Prostate gland (tissue), 2 donors: ENCODE data around the gene CCNB1. TPM values are rescaled to one million over a fixed set of nuclear protein-coding genes. Genes with fewer than 3 reads are reported as not detected.

Experiments
- DNase-seq: peaks from one replicate; pipeline ENCODE4 v3.0.0-alpha.2; 2019; ENCODE audit warnings: low spot score
- H3K27ac ChIP-seq, 2 donors: fragments of 200-600 bp; sonication (generic); 2 replicates each; pipeline ENCODE4 v1.5.1; 2017 to 2019
- H3K27me3 ChIP-seq: fragments of 200-600 bp; sonication (generic); replicated peaks from 2 replicates; pipeline ENCODE4 v1.5.1; 2019; ENCODE audit not compliant: insufficient read depth
- H3K36me3 ChIP-seq, 2 donors: fragments of 200-600 bp; sonication (generic); 1 replicate in 1 of 2; 2 replicates in 1 of 2; pipeline versions ENCODE4 v1.5.1 to v1.8.1; 2017 to 2019
- H3K4me1 ChIP-seq: fragments of 200-600 bp; sonication (generic); replicated peaks from 2 replicates; pipeline ENCODE4 v1.5.1; 2019
- H3K4me3 ChIP-seq, 2 donors: fragments of 200-600 bp; sonication (generic); 2 replicates each; pipeline ENCODE4 v1.5.1; 2017 to 2019
- H3K9me3 ChIP-seq: fragments of 200-600 bp; sonication (generic); 2 replicates; pipeline ENCODE4 v1.5.1; 2017
- POLR2A ChIP-seq: fragments of 450-650 bp; IDR thresholded peaks from one replicate; pipeline ENCODE4 v1.6.1; 2016; ENCODE audit warnings: antibody characterized with exemption, mild to moderate bottlenecking
- POLR2AphosphoS5 ChIP-seq: sonication (generic); formaldehyde crosslinking; IDR thresholded peaks from one replicate; pipeline ENCODE4 v1.6.1; 2017; ENCODE audit warnings: antibody characterized with exemption
- WGBS: methylation state at CpG from one replicate; pipeline ENCODE4 v1.1.5; 2018; 5-methylcytosine and 5-hydroxymethylcytosine counted together
- intact Hi-C: fragments of 100-400 bp; cut with DNase I; formaldehyde crosslinking; loops from one replicate; pipeline ENCODE4 v1.14.2; 2022
- small RNA-seq, 2 donors: library from RNA; depleted of rRNA; stranded (forward); fragments of <200 nt; gene quantifications; one replicate each; pipeline ENCODE3, GENCODE V24; 2016
- total RNA-seq, 2 donors: library from RNA; depleted of rRNA; stranded (reverse); fragments of >200 nt; gene quantifications; one replicate each; pipeline ENCODE4 v1.1.0, GENCODE V29; 2016
- TF ChIP-seq, protein P1 (sequence below), 4 experiments: fragments of 200-600 bp in 2 of 4; fragments of 450-650 bp in 2 of 4; sonication (generic) in 2 of 4; IDR thresholded peaks; 1 replicate in 3 of 4; 2 replicates in 1 of 4; pipeline ENCODE4 v1.5.1; 2016 to 2019; ENCODE audit warnings: antibody characterized with exemption in 4 of 4, mild to moderate bottlenecking in 2 of 4, moderate library complexity in 2 of 4

CCNB1 gene
- total RNA-seq, 2 donors from 2014 or later = 9.7 to 24.3 TPM

DNA sequence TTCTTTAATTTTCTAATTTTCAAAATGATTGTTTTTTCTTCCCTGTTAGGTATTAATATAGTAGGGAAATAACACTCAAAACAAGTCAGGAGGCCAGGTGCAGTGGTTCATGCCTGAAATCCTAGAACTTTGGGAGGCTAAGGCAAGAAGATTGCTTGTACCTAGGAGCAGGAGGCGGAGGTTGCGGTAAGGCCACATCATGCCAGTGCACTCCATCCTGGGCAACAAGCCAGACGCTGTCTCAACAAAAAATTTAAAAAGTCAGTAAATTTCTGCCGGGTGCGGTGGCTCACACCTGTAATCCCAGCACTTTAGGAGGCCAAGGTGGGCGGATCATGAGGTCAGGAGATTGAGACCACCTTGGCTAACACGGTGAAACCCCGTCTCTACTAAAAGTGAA, 57.6 kb downstream of the CCNB1 start:
- H3K4me3 ChIP-seq = no peak overlapping the region
- DNase-seq = no peak
- intact Hi-C loops = no loop called here
- 88% methylated on average over 8 of the region's 8 CpGs for WGBS
- TF ChIP-seq POLR2AphosphoS5 = no peak
- TF ChIP-seq, protein P1, sequence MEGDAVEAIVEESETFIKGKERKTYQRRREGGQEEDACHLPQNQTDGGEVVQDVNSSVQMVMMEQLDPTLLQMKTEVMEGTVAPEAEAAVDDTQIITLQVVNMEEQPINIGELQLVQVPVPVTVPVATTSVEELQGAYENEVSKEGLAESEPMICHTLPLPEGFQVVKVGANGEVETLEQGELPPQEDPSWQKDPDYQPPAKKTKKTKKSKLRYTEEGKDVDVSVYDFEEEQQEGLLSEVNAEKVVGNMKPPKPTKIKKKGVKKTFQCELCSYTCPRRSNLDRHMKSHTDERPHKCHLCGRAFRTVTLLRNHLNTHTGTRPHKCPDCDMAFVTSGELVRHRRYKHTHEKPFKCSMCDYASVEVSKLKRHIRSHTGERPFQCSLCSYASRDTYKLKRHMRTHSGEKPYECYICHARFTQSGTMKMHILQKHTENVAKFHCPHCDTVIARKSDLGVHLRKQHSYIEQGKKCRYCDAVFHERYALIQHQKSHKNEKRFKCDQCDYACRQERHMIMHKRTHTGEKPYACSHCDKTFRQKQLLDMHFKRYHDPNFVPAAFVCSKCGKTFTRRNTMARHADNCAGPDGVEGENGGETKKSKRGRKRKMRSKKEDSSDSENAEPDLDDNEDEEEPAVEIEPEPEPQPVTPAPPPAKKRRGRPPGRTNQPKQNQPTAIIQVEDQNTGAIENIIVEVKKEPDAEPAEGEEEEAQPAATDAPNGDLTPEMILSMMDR (IDR thresholded peaks at IDR 0.05) = no peak
- no peak for TF ChIP-seq POLR2A
- H3K9me3 ChIP-seq = no peaks in the 10 kb centered on the region
- H3K4me1 ChIP-seq = no peaks in the 10 kb centered on the region
- no peak overlapping the region for H3K27ac ChIP-seq
- no peaks in the 10 kb centered on the region for H3K36me3 ChIP-seq
- H3K27me3 ChIP-seq = no peaks in the 10 kb centered on the region

DNA sequence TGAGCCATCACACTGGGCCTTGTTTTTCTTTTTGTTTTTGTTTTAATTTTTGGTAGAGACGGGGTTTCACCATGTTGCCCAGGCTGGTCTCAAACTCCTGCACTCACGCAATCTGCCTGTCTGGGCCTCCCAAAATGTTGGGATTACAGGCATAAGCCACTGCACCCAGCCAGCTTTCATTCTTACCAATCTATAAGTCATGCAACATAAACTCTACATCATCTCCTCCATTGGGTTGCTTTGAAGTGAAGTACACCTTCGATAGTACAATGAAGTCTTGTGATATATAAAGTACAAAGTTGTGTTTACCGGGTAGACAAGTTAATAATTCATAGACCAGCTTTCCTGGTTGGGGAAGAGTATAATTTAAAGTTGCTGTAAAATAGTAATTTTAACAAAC, 58.9 kb downstream of the CCNB1 start:
- H3K36me3 ChIP-seq = no peaks in the 10 kb centered on the region
- TF ChIP-seq, protein P1 (IDR thresholded peaks at IDR 0.05) = no peak
- TF ChIP-seq POLR2A = no peak
- TF ChIP-seq POLR2AphosphoS5 = no peak

More for the DNA sequence above, 58.9 kb downstream of the CCNB1 start:
- H3K27me3 ChIP-seq = no peaks in the 10 kb centered on the region
- no peak overlapping the region for H3K27ac ChIP-seq
- H3K4me1 ChIP-seq = no peaks in the 10 kb centered on the region
- intact Hi-C loops = no loop called here
- no peak overlapping the region for H3K4me3 ChIP-seq
- DNase-seq = no peak
- no peaks in the 10 kb centered on the region for H3K9me3 ChIP-seq
- 82% methylated on average over 4 of the region's 4 CpGs for WGBS

Small RNA genes lying within 50 kb of the gene (small RNA-seq; reads per million reads assigned to genes)
- 0 reads per million in 2 donors for gene SNORA50D

Other genes starting within 250 kb of the CCNB1 start
- gene SLC30A5, start 73.1 kb upstream of the CCNB1 start, total RNA-seq = 10 to 100 TPM; 72.2 to 79.3 TPM
- 10 to 100 TPM in 1 of 2 donors, 1 to 10 TPM in 1; 5.3 to 17.4 TPM for gene CENPH, start 22.4 kb downstream of the CCNB1 start, total RNA-seq
- 10 to 100 TPM; 25.5 to 99.1 TPM for gene CDK7, start 67.7 kb downstream of the CCNB1 start, total RNA-seq
- gene CCDC125, start 165.7 kb downstream of the CCNB1 start, total RNA-seq = 10 to 100 TPM; 12.9 to 21.7 TPM
- 10 to 100 TPM; 21.3 to 33.0 TPM for gene AK6, start 202.4 kb downstream of the CCNB1 start, total RNA-seq
- gene TAF9, start 202.4 kb downstream of the CCNB1 start, total RNA-seq = 10 to 100 TPM; 32.2 to 50.1 TPM
- 10 to 100 TPM; 28.8 to 29.5 TPM for gene RAD17, start 202.7 kb downstream of the CCNB1 start, total RNA-seq
- 10 to 100 TPM in 1 of 2 donors, 1 to 10 TPM in 1; 9.5 to 30.1 TPM for gene MARVELD2, start 248.0 kb downstream of the CCNB1 start, total RNA-seq